HCT116 (cell line): Measurements from ENCODE around the gene CD27. TPM values are rescaled to one million over a fixed set of nuclear protein-coding genes. Genes with fewer than 3 reads are reported as not detected.

Source experiments
- ATAC-seq: fragments of 200-7000 bp; cut with Tn5 transposase; 2 replicates; pipeline ENCODE4 v1.9.1; 2020; ENCODE audit warnings: mild to moderate bottlenecking, moderate library complexity
- BruUV-seq: library from RNA; stranded (reverse); fragments of 400-500 nt; replicated peaks from 2 replicates; lab custom pipeline; 2021; lab: Mats Ljungman, UMichigan
- CTCF ChIA-PET: fragments of 300-600 bp; sonication (Branson Sonifier 250); formaldehyde crosslinking; loops from one replicate; lab custom pipeline; 2021; ENCODE audit warnings: antibody characterized with exemption; lab: Charles Lee
- POLR2A ChIA-PET: fragments of 300-600, 350-600 bp; sonication (Branson Sonifier 250); formaldehyde crosslinking; loops from one replicate; lab custom pipeline; 2021; ENCODE audit warnings: antibody characterized with exemption; lab: Charles Lee
- RAD21 ChIA-PET, 2 experiments: fragments of 300-600 bp; sonication (Branson Sonifier 250); formaldehyde crosslinking; loops; one replicate each; lab custom pipeline; 2023; ENCODE audit warnings: low total read pairs in 2 of 2; ENCODE audit not compliant: uncharacterized antibody in 2 of 2, unreplicated experiment in 2 of 2, low non-redundant PET in 1 of 2; lab: Charles Lee
- DNase-seq: peaks from one replicate; pipeline ENCODE4 v3.0.0-alpha.2; 2010; ENCODE audit warnings: low read depth, low spot score
- H2AFZ ChIP-seq: fragments of 200-600 bp; shearing (Covaris generic), sonication (generic); 2 replicates; pipeline ENCODE4 v1.6.1; 2017; ENCODE audit warnings: low read depth, mixed run types, mixed read lengths, antibody characterized with exemption, low read length; ENCODE audit not compliant: poor library complexity, severe bottlenecking
- H3K27ac ChIP-seq: 2 replicates; pipeline ENCODE4 v1.5.1; 2012; ENCODE audit warnings: low read depth, low read length
- H3K27me3 ChIP-seq: fragments of 200-600 bp; sonication (generic); 2 replicates; pipeline ENCODE4 v1.6.1; 2016; ENCODE audit warnings: mixed run types, low read length, mixed read lengths; ENCODE audit not compliant: insufficient read depth
- H3K36me3 ChIP-seq, 2 experiments: fragments of 200-500 bp in 1 of 2; fragments of 200-600 bp in 1 of 2; sonication (Bioruptor generic) in 1 of 2; sonication (generic) in 1 of 2; 2 replicates each; pipeline versions ENCODE4 v1.5.1 to v1.6.1; 2014 to 2016; ENCODE audit warnings: low read length in 2 of 2, inconsistent platforms in 1 of 2, mixed read lengths in 1 of 2, mixed run types in 1 of 2; ENCODE audit not compliant: insufficient read depth in 2 of 2, control insufficient read depth in 1 of 2
- H3K4me1 ChIP-seq, 2 experiments: fragments of 200-600 bp in 1 of 2; sonication (generic) in 1 of 2; 2 replicates each; pipeline versions ENCODE4 v1.5.1 to v1.6.1; 2012 to 2017; ENCODE audit warnings: low read length in 2 of 2, inconsistent platforms in 1 of 2, mild to moderate bottlenecking in 1 of 2, mixed read lengths in 1 of 2, mixed run types in 1 of 2, moderate library complexity in 1 of 2; ENCODE audit not compliant: insufficient read depth in 2 of 2, control insufficient read depth in 1 of 2
- H3K4me2 ChIP-seq: fragments of 200-600 bp; sonication (generic); 2 replicates; pipeline ENCODE4 v1.6.1; 2017; ENCODE audit warnings: mixed run types, low read length, mixed read lengths
- H3K4me3 ChIP-seq, 2 experiments: fragments of 200-600 bp in 1 of 2; sonication (generic) in 1 of 2; replicated peaks in 1 of 2; 2 replicates each; pipeline ENCODE4 v1.5.1; 2011 to 2016; ENCODE audit warnings: low read length in 2 of 2, control low read depth in 1 of 2, low read depth in 1 of 2, mild to moderate bottlenecking in 1 of 2, mixed read lengths in 1 of 2, mixed run types in 1 of 2
- H3K79me2 ChIP-seq: fragments of 200-600 bp; sonication (generic); 2 replicates; pipeline ENCODE4 v1.6.1; 2017; ENCODE audit warnings: mild to moderate bottlenecking, mixed run types, low read length, moderate library complexity, mixed read lengths; ENCODE audit not compliant: insufficient read depth
- H3K9ac ChIP-seq: fragments of 200-600 bp; sonication (generic); 2 replicates; pipeline ENCODE4 v1.6.1; 2016; ENCODE audit warnings: low read length, mixed read lengths
- H3K9me2 ChIP-seq: fragments of 200-600 bp; sonication (generic), shearing (Covaris generic); 2 replicates; pipeline ENCODE4 v1.6.1; 2017; ENCODE audit warnings: mixed run types, mild to moderate bottlenecking, moderate library complexity; ENCODE audit not compliant: insufficient read depth
- H3K9me3 ChIP-seq, 2 experiments: fragments of 200-500 bp in 1 of 2; fragments of 200-600 bp in 1 of 2; sonication (Bioruptor generic) in 1 of 2; sonication (generic) in 1 of 2; 2 replicates each; pipeline ENCODE4 v1.6.1; 2014 to 2017; ENCODE audit warnings: low read length in 2 of 2, mixed read lengths in 2 of 2, inconsistent platforms in 1 of 2, low read depth in 1 of 2, mild to moderate bottlenecking in 1 of 2, mixed run types in 1 of 2, moderate library complexity in 1 of 2; ENCODE audit not compliant: control insufficient read depth in 1 of 2, insufficient read depth in 1 of 2
- H4K20me1 ChIP-seq: fragments of 200-600 bp; sonication (generic), shearing (Covaris generic); 2 replicates; pipeline ENCODE4 v1.6.1; 2017; ENCODE audit warnings: mixed run types, mild to moderate bottlenecking, moderate library complexity; ENCODE audit not compliant: insufficient read depth
- CBX3 ChIP-seq: IDR thresholded peaks from 2 replicates; pipeline ENCODE4 v1.6.1; 2012; ENCODE audit warnings: low read depth
- CEBPB ChIP-seq: IDR thresholded peaks from 2 replicates; pipeline ENCODE4 v1.6.1; 2012; ENCODE audit warnings: low read depth
- EGR1 ChIP-seq: IDR thresholded peaks from 2 replicates; pipeline ENCODE4 v1.6.1; 2012; ENCODE audit warnings: low read depth
- ELF1 ChIP-seq: IDR thresholded peaks from 2 replicates; pipeline ENCODE4 v1.6.1; 2012; ENCODE audit warnings: low read depth, borderline replicate concordance
- EZH2 ChIP-seq: fragments of 200-600 bp; sonication (generic); IDR thresholded peaks from 2 replicates; pipeline ENCODE4 v1.6.1; 2017; ENCODE audit warnings: antibody characterized with exemption, mixed run types
- EZH2phosphoT487 ChIP-seq: fragments of 200-600 bp; IDR thresholded peaks from 2 replicates; pipeline ENCODE4 v1.6.1; 2018; ENCODE audit warnings: antibody characterized with exemption, borderline replicate concordance
- FOSL1 ChIP-seq: IDR thresholded peaks from 2 replicates; pipeline ENCODE4 v1.6.1; 2012; ENCODE audit warnings: low read depth
- JUND ChIP-seq: IDR thresholded peaks from 2 replicates; pipeline ENCODE4 v1.6.1; 2012
- MAX ChIP-seq: IDR thresholded peaks from 2 replicates; pipeline ENCODE4 v1.6.1; 2012
- POLR2AphosphoS5 ChIP-seq: IDR thresholded peaks from 2 replicates; pipeline ENCODE4 v1.6.1; 2011; ENCODE audit warnings: mild to moderate bottlenecking, low read depth, low read length, moderate library complexity
- RAD21 ChIP-seq: IDR thresholded peaks from 2 replicates; pipeline ENCODE4 v1.6.1; 2012; ENCODE audit warnings: low read depth, mild to moderate bottlenecking
- SP1 ChIP-seq: IDR thresholded peaks from 2 replicates; pipeline ENCODE4 v1.6.1; 2012; ENCODE audit warnings: low read depth
- TCF7L2 ChIP-seq: IDR thresholded peaks from 2 replicates; pipeline ENCODE4 v1.7.0; 2011; ENCODE audit warnings: borderline replicate concordance, inconsistent platforms; ENCODE audit not compliant: insufficient read depth, insufficient read length; ENCODE audit errors: extremely low read depth
- YY1 ChIP-seq: IDR thresholded peaks from 2 replicates; pipeline ENCODE4 v1.6.1; 2011; ENCODE audit warnings: low read length, low read depth, moderate library complexity, mild to moderate bottlenecking; ENCODE audit not compliant: insufficient replicate concordance; ENCODE audit errors: extremely low read depth
- ZFX ChIP-seq: fragments of 450-650 bp; IDR thresholded peaks from 2 replicates; pipeline ENCODE4 v1.6.1; 2017
- intact Hi-C: fragments of 100-400 bp; cut with micrococcal nuclease; formaldehyde crosslinking; loops from 2 replicates; pipeline ENCODE4 v1.10.0; 2022
- total RNA-seq: library from RNA; stranded (reverse); gene quantifications from one replicate; pipeline ENCODE4 v1.2.1, GENCODE V29; 2021; ENCODE audit not compliant: unreplicated experiment
- TF ChIP-seq, protein P1 (sequence below): IDR thresholded peaks from 2 replicates; pipeline ENCODE4 v1.6.1; 2011; ENCODE audit warnings: mild to moderate bottlenecking, low read length, moderate library complexity; ENCODE audit not compliant: insufficient replicate concordance; ENCODE audit errors: extremely low read depth

The CD27 gene
- total RNA-seq, 1 experiment from 2014 or later = 0.25 TPM

GRCh38 chr12:6450869-6451347 lies 6.2 kb downstream of the CD27 start:
- no peak for DNase-seq
- no peak overlapping the region for H3K27ac ChIP-seq
- H3K9me3 ChIP-seq = no peaks in the 10 kb centered on the region
- ChIA-PET RAD21 (no interaction called here), CTCF (no interaction called here), POLR2A (no interaction called here)
- no peak overlapping the region for H3K9ac ChIP-seq
- H3K27me3 ChIP-seq = no peaks in the 10 kb centered on the region
- peaks cover 0 to 15% of the 10 kb centered on the region in 2 experiments; a peak in 1 of 4 replicates for H3K4me1 ChIP-seq
- no peaks in the 10 kb centered on the region for H3K36me3 ChIP-seq
- no peaks in the 10 kb centered on the region for H4K20me1 ChIP-seq
- intact Hi-C loops = no loop called here
- H3K4me2 ChIP-seq = no peak overlapping the region
- no peak for ATAC-seq
- TF ChIP-seq RAD21 (no peak), EZH2 (no peak), ELF1 (no peak), TCF7L2 (no peak), SP1 (no peak)
- no peaks in the 10 kb centered on the region for H3K79me2 ChIP-seq
- no peak overlapping the region for H3K4me3 ChIP-seq
- H2AFZ ChIP-seq = no peak overlapping the region
- no TSS peak for BruUV-seq
- H3K9me2 ChIP-seq = no peaks in the 10 kb centered on the region

DNA sequence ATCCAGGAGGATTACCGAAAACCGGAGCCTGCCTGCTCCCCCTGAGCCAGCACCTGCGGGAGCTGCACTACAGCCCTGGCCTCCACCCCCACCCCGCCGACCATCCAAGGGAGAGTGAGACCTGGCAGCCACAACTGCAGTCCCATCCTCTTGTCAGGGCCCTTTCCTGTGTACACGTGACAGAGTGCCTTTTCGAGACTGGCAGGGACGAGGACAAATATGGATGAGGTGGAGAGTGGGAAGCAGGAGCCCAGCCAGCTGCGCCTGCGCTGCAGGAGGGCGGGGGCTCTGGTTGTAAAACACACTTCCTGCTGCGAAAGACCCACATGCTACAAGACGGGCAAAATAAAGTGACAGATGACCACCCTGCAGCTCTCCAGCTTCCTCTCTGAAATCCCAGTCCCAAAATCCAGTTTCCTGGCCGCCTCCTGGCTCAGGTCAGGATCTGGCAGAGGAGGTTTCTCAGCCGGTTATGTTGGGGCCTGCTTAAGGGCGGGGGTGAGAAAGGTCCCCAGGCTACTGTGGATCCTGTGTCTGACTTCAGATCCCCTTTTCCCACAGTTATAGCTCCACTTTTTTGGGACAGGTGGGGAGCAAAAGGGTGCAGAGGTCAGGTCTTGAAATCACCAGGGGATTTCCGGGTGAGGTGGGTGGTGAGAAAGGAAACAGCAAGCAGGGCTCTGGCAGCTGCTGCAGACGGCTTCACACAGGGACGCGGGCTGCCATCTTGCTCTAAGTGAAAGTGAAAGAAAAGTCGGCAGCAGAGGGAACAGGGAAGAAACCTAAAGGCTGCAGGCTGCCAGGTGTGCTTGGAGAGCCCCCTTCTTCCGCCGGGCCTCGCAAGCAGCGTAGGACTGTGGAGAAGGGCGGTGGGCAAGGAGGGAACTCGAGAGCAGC lies 6.8 kb downstream of the CD27 start, which contains the start of gene TAPBPL:
Gene TAPBPL, plus strand, starts transcription at position 695 of the 897 bp plus-strand sequence. CDS start 207 bp downstream, outside the sequence.
- intact Hi-C loops = no loop called here
- DNase-seq = no peak
- H3K9me3 ChIP-seq = no peaks in the 10 kb centered on the region
- H3K9me2 ChIP-seq = no peaks in the 10 kb centered on the region
- peaks cover 0 to 15% of the 10 kb centered on the region in 2 experiments; a peak in 1 of 4 replicates for H3K4me1 ChIP-seq
- no peaks in the 10 kb centered on the region for H3K36me3 ChIP-seq
- H3K9ac ChIP-seq = no peak within 1 kb of the TSS
- H3K79me2 ChIP-seq = no peaks in the 10 kb centered on the region
- no peak; the same call in 1 of the 2 replicates for ATAC-seq
- H3K27ac ChIP-seq = no peak within 1 kb of the TSS
- no peak within 1 kb of the TSS for H3K4me3 ChIP-seq
- H4K20me1 ChIP-seq = no peaks in the 10 kb centered on the region
- ChIA-PET POLR2A (no interaction called here), RAD21 (no interaction called here), CTCF (no interaction called here)
- no peak within 1 kb of the TSS for H2AFZ ChIP-seq
- H3K27me3 ChIP-seq = no peaks in the 10 kb centered on the region
- BruUV-seq = no TSS peak
- H3K4me2 ChIP-seq = peak within 1 kb of the TSS; percentile 18
- TF ChIP-seq FOSL1 (no peak), CBX3 (no peak), ZFX (no peak), EZH2phosphoT487 (no peak), CEBPB (no peak), EGR1 (no peak), JUND (no peak), ELF1 (no peak), YY1 (no peak), POLR2AphosphoS5 (no peak), MAX (no peak), SP1 (no peak)
- TF ChIP-seq, protein P1, sequence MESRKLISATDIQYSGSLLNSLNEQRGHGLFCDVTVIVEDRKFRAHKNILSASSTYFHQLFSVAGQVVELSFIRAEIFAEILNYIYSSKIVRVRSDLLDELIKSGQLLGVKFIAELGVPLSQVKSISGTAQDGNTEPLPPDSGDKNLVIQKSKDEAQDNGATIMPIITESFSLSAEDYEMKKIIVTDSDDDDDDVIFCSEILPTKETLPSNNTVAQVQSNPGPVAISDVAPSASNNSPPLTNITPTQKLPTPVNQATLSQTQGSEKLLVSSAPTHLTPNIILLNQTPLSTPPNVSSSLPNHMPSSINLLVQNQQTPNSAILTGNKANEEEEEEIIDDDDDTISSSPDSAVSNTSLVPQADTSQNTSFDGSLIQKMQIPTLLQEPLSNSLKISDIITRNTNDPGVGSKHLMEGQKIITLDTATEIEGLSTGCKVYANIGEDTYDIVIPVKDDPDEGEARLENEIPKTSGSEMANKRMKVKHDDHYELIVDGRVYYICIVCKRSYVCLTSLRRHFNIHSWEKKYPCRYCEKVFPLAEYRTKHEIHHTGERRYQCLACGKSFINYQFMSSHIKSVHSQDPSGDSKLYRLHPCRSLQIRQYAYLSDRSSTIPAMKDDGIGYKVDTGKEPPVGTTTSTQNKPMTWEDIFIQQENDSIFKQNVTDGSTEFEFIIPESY = no peak
